Activated CD8-positive, alpha-beta memory T cell treated with anti-CD3 and anti-CD28 coated beads, Interleukin-2, amount 50 U/mL, for 1 hour (primary cell): ENCODE results near the gene PXMP4.

Experiments used
- DNase-seq: peaks from one replicate; pipeline ENCODE4 v3.0.0-alpha.2; 2020; ENCODE audit errors: extremely low read depth

PXMP4 gene

GRCh38 chr20:33656010-33656782, 63.9 kb downstream of the PXMP4 start:
- DNase-seq, result no peak

- no peak for DNase-seq
Measured at GRCh38 chr20:33655164-33655563, 64.9 kb downstream of the PXMP4 start.

GRCh38 chr20:33654680-33655161, 65.4 kb downstream of the PXMP4 start:
- no peak for DNase-seq

GRCh38 chr20:33653900-33654596, 66.1 kb downstream of the PXMP4 start:
- no peak for DNase-seq

DNA sequence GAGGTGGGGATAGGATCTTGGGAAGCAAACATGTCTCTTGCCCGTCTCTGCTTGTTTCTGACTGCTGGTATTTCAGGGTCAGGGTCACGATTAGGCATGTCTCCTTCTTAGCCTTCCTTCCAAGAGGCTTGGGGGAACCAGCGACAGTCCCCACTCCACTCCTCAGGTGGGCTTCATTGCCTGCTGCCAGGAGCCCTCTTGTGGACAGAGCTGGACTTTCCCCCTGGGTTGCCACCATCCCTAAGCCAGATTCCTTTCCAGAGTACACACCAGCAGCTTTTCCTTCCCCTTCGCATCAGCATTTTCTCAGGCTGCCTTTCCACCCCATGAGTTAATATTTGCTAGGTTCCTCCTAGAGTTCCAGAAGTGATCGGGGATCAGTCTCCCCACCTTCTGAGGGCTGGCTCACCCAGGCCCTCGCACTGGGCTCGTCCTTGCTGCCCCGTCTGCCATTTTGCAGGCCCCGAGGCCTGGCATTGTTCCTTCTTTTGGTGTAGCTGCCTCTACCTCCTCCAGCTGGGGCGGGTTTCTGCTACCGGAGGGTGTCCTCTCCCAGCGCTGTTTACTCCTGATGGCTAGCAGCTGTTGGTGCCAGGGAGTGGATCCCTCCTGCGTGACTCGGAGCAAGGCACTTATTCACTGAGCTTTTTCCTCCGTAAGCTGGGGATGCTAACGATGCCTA, 66.8 kb downstream of the PXMP4 start:
- DNase-seq, result no peak
